GM18498 (cell line): ENCODE data around the gene XIRP2.
"Not testable (repeated sequence)": the region's sequence is repeated elsewhere in the genome, so short reads cannot be mapped to it uniquely, and the experiment has no call there.

Experiments
- ATAC-seq: cut with Tn5 transposase; IDR thresholded peaks from one replicate; pipeline ENCODE4 v1.9.1; 2021; ENCODE audit warnings: mild to moderate bottlenecking, moderate library complexity; ENCODE audit not compliant: unreplicated experiment

The XIRP2 gene

GRCh38 chr2:167191588-167191987 lies 303.3 kb downstream of the XIRP2 start:
- no peak for ATAC-seq

GRCh38 chr2:167192833-167193232 lies 304.6 kb downstream of the XIRP2 start:
- ATAC-seq, result no peak

- ATAC-seq, result peak; percentile 64
Measured at GRCh38 chr2:167196461-167197252, 308.4 kb downstream of the XIRP2 start.

GRCh38 chr2:167198009-167198408 lies 309.7 kb downstream of the XIRP2 start:
- ATAC-seq, result no peak

GRCh38 chr2:167198576-167198975 lies 310.3 kb downstream of the XIRP2 start:
- no peak for ATAC-seq

GRCh38 chr2:167200019-167200418 lies 311.7 kb downstream of the XIRP2 start:
- ATAC-seq, result no peak

- no peak for ATAC-seq
Measured at GRCh38 chr2:167209784-167210183, 321.5 kb downstream of the XIRP2 start.

- ATAC-seq, result peak; percentile 89
Measured at GRCh38 chr2:167212014-167212648, 323.9 kb downstream of the XIRP2 start.

GRCh38 chr2:167215595-167215994 lies 327.3 kb downstream of the XIRP2 start:
- no peak for ATAC-seq

GRCh38 chr2:167237478-167237877 lies 349.2 kb downstream of the XIRP2 start:
- no peak for ATAC-seq

GRCh38 chr2:167240671-167241070 lies 352.4 kb downstream of the XIRP2 start:
- ATAC-seq, result no peak

- no peak for ATAC-seq
Measured at GRCh38 chr2:167249197-167249596, 360.9 kb downstream of the XIRP2 start.

GRCh38 chr2:167253025-167253424 lies 364.7 kb downstream of the XIRP2 start:
- ATAC-seq, result no peak

- ATAC-seq, result no peak
Measured at GRCh38 chr2:167254721-167255120, 366.4 kb downstream of the XIRP2 start.

GRCh38 chr2:167258712-167259111 lies 370.4 kb downstream of the XIRP2 start:
- ATAC-seq, result no peak

- ATAC-seq, result no peak
Measured at GRCh38 chr2:167264380-167264779, 376.1 kb downstream of the XIRP2 start.

GRCh38 chr2:167265004-167265403 lies 376.7 kb downstream of the XIRP2 start:
- no peak for ATAC-seq

GRCh38 chr2:167265722-167266121 lies 377.4 kb downstream of the XIRP2 start:
- no peak for ATAC-seq

GRCh38 chr2:167268245-167268644 lies 380.0 kb downstream of the XIRP2 start:
- ATAC-seq, result not testable (repeated sequence)

- ATAC-seq, result no peak
Measured at GRCh38 chr2:167271932-167272331, 383.7 kb downstream of the XIRP2 start.

GRCh38 chr2:167275046-167275445 lies 386.8 kb downstream of the XIRP2 start:
- ATAC-seq, result no peak

- ATAC-seq, result no peak
Measured at GRCh38 chr2:167279810-167280209, 391.5 kb downstream of the XIRP2 start.
